Measurements from ENCODE around the gene SERGEF. TPM values are rescaled to one million over a fixed set of nuclear protein-coding genes. Genes with fewer than 3 reads are reported as not detected.

The SERGEF gene
- total RNA-seq, 3 donors from 2014 or later = 23.6 to 45.0 (median 23.8) TPM

DNA sequence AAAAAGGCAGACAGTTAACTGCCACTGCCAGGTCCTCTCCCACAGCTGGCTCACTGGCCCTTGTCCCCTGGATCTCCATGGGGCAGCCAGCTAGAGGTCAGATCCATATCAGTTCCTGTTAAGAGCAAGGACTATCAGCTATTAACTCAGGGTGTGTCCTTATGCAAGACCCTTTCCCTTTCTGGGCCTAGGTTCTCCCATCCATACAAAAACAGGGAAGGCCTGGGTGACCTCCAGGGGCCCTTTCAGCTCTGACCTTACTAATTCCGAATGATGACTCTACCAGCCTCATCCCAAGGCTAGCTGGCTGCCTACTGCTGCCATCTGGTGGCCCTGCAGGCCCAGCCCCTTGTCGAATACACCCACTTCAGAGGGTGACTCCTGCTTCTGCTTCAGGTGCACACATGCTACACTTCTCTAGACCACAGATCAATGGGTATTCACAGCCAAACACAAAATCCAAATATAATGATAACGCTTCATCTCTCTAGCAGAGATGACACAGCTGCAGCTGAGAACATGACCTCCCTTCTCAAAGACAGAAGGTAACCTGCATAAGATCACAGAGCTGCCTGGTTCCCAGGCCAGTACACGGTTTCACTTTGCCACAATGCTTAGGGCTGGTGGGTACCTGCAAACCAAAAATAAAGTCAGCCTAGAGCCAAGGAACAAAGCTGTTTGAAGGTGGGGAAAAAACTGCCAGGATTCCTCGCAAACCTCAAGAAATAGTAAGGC, 34.1 kb downstream of the SERGEF start:
- Histone ChIP-seq H3K36me3 (ENCODE audit: low read depth) (no peaks in the 10 kb centered on the region), H3K4me3 (no peak overlapping the region), H3K4me1 (ENCODE audit: low read depth) (no peaks in the 10 kb centered on the region), H3K9me3 (no peaks in the 10 kb centered on the region)
- DNase-seq (peak in 2 of 3 donors; percentile 65 to 67), ATAC-seq (peak; percentile 84)
- TF ChIP-seq, protein P1, sequence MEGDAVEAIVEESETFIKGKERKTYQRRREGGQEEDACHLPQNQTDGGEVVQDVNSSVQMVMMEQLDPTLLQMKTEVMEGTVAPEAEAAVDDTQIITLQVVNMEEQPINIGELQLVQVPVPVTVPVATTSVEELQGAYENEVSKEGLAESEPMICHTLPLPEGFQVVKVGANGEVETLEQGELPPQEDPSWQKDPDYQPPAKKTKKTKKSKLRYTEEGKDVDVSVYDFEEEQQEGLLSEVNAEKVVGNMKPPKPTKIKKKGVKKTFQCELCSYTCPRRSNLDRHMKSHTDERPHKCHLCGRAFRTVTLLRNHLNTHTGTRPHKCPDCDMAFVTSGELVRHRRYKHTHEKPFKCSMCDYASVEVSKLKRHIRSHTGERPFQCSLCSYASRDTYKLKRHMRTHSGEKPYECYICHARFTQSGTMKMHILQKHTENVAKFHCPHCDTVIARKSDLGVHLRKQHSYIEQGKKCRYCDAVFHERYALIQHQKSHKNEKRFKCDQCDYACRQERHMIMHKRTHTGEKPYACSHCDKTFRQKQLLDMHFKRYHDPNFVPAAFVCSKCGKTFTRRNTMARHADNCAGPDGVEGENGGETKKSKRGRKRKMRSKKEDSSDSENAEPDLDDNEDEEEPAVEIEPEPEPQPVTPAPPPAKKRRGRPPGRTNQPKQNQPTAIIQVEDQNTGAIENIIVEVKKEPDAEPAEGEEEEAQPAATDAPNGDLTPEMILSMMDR (IDR thresholded peaks at IDR 0.05) = peak; percentile 44
- intact Hi-C loops (cut with DNase I, micrococcal nuclease) = loop anchor here (2.0 to 10.0 kb wide), 3 partner anchors 214 to 250 kb away; partner anchors contain the start of gene KCNC1 (in 1 of the 2)

DNA sequence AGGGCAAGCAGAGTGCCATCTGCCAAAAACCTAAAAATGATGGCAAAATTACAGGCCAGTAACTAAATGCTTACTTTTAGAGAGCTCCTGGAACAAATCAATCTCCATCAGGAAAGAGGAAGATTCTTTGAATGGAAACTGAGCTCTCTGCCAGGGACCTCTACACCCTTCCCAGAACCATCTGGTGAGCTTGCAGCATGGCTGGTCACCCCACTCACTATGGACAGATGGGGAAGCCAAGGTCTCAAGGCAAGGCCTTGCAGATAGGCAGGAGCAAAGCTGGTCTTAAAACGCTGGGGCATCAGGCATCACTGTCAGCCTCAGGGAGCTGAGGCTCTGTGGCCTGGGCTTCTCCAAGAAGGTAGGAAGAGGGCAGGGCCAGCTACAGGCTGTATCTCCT, 36.2 kb downstream of the SERGEF start:
- Histone ChIP-seq H3K36me3 (ENCODE audit: low read depth) (no peaks in the 10 kb centered on the region), H3K4me3 (no peak overlapping the region), H3K9me3 (no peaks in the 10 kb centered on the region), H3K4me1 (ENCODE audit: low read depth) (no peaks in the 10 kb centered on the region)
- DNase-seq = no peak
- TF ChIP-seq, protein P1 (IDR thresholded peaks at IDR 0.05) = no peak
- ATAC-seq = no peak
- intact Hi-C loops (cut with DNase I, micrococcal nuclease) = loop anchor here (5.0 to 10.0 kb wide), 2 partner anchors 212 to 244 kb away; partner anchors contain the start of gene KCNC1 (in 1 of the 2)

DNA sequence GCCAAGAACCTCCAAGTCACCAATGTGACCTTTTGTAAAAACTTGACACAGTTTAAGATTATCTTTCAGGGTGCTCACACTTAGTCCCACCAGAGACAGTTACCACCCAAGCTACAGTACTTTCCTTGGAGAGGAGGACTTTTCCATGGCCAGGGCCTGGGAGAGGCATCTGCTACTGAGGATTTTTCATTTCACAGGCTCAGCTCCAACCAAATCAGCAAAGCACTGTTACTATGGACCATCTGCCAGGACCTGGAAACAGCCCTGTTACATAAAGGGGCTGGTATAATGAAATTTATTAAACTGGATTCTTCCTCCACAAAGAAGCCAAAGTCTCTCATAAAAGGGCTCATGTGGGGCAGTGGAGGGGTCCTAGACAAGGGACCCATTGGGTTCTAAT, 38.6 kb downstream of the SERGEF start:
- intact Hi-C loops (cut with DNase I, micrococcal nuclease) = loop anchor here in 1 of 2 donors (10.0 kb wide), 1 partner anchor 209 kb away; no protein-coding TSS in a partner anchor
- Histone ChIP-seq H3K9me3 (no peaks in the 10 kb centered on the region), H3K4me3 (no peak overlapping the region), H3K36me3 (ENCODE audit: low read depth) (no peaks in the 10 kb centered on the region), H3K4me1 (ENCODE audit: low read depth) (no peaks in the 10 kb centered on the region)
- ATAC-seq (no peak), DNase-seq (no peak)
- TF ChIP-seq, protein P1 (IDR thresholded peaks at IDR 0.05) = no peak

DNA sequence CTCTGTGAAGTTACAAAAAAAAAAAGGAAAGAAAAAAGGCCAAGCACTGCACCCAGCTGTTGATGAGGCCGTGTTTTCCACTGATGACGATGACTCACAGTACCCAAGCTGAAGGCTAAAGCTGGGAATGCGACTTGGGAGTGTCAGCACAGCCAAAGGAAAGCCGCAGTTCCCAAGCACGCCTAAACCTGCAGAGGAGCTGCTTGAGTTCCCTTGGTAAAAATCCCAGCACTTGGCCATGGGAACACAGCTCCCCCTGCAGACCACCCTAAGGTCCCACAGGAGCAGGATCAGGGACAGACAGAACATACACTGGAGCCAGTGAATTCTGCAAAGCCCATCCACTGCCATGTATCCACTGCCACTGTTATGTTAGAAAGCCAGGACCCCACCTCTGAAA, 39.9 kb downstream of the SERGEF start:
- intact Hi-C loops (cut with DNase I, micrococcal nuclease) = loop anchor here in 1 of 2 donors (10.0 kb wide), 1 partner anchor 208 kb away; no protein-coding TSS in a partner anchor
- H3K9me3 ChIP-seq = no peaks in the 10 kb centered on the region
- DNase-seq = peak in 1 of 3 donors; percentile 9
- TF ChIP-seq, protein P1 (IDR thresholded peaks at IDR 0.05) = no peak
- H3K36me3 ChIP-seq (ENCODE audit: low read depth) = no peaks in the 10 kb centered on the region
- H3K4me3 ChIP-seq = no peak overlapping the region
- peak; percentile 40 for ATAC-seq
- H3K4me1 ChIP-seq (ENCODE audit: low read depth) = no peaks in the 10 kb centered on the region

DNA sequence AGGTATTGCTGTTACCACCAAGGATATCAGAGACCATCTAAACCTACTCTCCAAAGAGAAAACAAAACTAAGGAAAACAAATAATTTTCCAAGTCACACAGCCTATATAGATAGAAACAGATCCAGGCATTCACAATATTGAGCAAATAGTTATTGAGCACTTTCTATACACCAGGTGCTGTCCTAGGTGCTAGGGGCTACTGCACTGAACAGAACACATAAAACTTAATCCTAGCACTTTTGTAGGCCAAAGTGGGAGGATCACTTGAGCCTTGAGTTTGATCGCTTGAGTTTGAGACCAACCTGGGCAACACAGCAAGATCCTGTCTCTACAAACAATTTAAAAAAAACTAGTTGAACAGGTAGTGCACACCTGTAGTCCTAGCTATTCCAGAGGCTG, 44.6 kb downstream of the SERGEF start:
- Histone ChIP-seq H3K9me3 (no peaks in the 10 kb centered on the region), H3K36me3 (ENCODE audit: low read depth) (no peaks in the 10 kb centered on the region), H3K4me1 (ENCODE audit: low read depth) (no peaks in the 10 kb centered on the region), H3K4me3 (no peak overlapping the region)
- intact Hi-C loops (cut with DNase I, micrococcal nuclease) = no loop called here
- no peak for ATAC-seq
- DNase-seq = no peak
- TF ChIP-seq, protein P1 (IDR thresholded peaks at IDR 0.05) = no peak
